GM21529 (cell line): ENCODE results near the gene ME3.
"Not testable (repeated sequence)": the region's sequence is repeated elsewhere in the genome, so short reads cannot be mapped to it uniquely, and the experiment has no call there.

Source experiments
- ATAC-seq: cut with Tn5 transposase; IDR thresholded peaks from one replicate; pipeline ENCODE4 v1.9.1; 2021; ENCODE audit not compliant: unreplicated experiment

The ME3 gene

GRCh38 chr11:86565801-86566312 lies 106.6 kb downstream of the ME3 start:
- no peak for ATAC-seq

- ATAC-seq: no peak
Measured at GRCh38 chr11:86565388-86565787, 107.0 kb downstream of the ME3 start.

GRCh38 chr11:86562842-86563241 lies 109.6 kb downstream of the ME3 start:
- ATAC-seq: not testable (repeated sequence)

GRCh38 chr11:86559311-86559945 lies 113.0 kb downstream of the ME3 start:
- ATAC-seq: no peak

GRCh38 chr11:86558841-86559240 lies 113.6 kb downstream of the ME3 start:
- ATAC-seq: no peak

- no peak for ATAC-seq
Measured at GRCh38 chr11:86558207-86558606, 114.2 kb downstream of the ME3 start.

GRCh38 chr11:86555866-86556265 lies 116.5 kb downstream of the ME3 start:
- ATAC-seq: no peak

GRCh38 chr11:86555401-86555800 lies 117.0 kb downstream of the ME3 start:
- ATAC-seq: no peak

- ATAC-seq: no peak
Measured at GRCh38 chr11:86553265-86553664, 119.2 kb downstream of the ME3 start.

- peak; percentile 61 for ATAC-seq
Measured at GRCh38 chr11:86551288-86552092, 120.9 kb downstream of the ME3 start.

- ATAC-seq: no peak
Measured at GRCh38 chr11:86550757-86551156, 121.7 kb downstream of the ME3 start.

GRCh38 chr11:86548271-86548917 lies 124.0 kb downstream of the ME3 start:
- no peak for ATAC-seq

- no peak for ATAC-seq
Measured at GRCh38 chr11:86547727-86548126, 124.7 kb downstream of the ME3 start.

- not testable (repeated sequence) for ATAC-seq
Measured at GRCh38 chr11:86541299-86541698, 131.1 kb downstream of the ME3 start.

GRCh38 chr11:86538223-86538548 lies 134.2 kb downstream of the ME3 start:
- no peak for ATAC-seq

- no peak for ATAC-seq
Measured at GRCh38 chr11:86537541-86538222, 134.7 kb downstream of the ME3 start.

- no peak for ATAC-seq
Measured at GRCh38 chr11:86535773-86536172, 136.6 kb downstream of the ME3 start.

GRCh38 chr11:86524620-86525352 lies 147.6 kb downstream of the ME3 start:
- no peak for ATAC-seq

GRCh38 chr11:86523738-86524619 lies 148.4 kb downstream of the ME3 start:
- no peak for ATAC-seq

GRCh38 chr11:86522512-86522911 lies 149.9 kb downstream of the ME3 start:
- ATAC-seq: not testable (repeated sequence)
